HepG2 (cell line): ENCODE results near the gene TPCN2. TPM values are rescaled to one million over a fixed set of nuclear protein-coding genes. Genes with fewer than 3 reads are reported as not detected.
A peak's percentile ranks its signal among the peaks of the same experiment; 100 is the strongest.

Experiments used
- ATAC-seq: fragments of 200-7000 bp; cut with Tn5 transposase; 3 replicates; pipeline ENCODE4 v1.9.1; 2020; ENCODE audit warnings: mild to moderate bottlenecking, moderate library complexity
- BruUV-seq: library from RNA; stranded (reverse); fragments of 400-500 nt; replicated peaks from 2 replicates; lab custom pipeline; 2021; lab: Mats Ljungman, UMichigan
- CTCF ChIA-PET: fragments of 300-600 bp; formaldehyde crosslinking; extraction: SDS; loops from one replicate; lab custom pipeline; 2021; ENCODE audit warnings: low total read pairs, inconsistent platforms, low intra/inter-chr PET ratio; lab: Yijun Ruan, JAX
- POLR2A ChIA-PET: fragments of 350-600 bp; sonication (Branson Sonifier 250); formaldehyde crosslinking; loops from one replicate; lab custom pipeline; 2020; ENCODE audit warnings: antibody characterized with exemption, inconsistent platforms; lab: Yijun Ruan, JAX
- DNase-seq: peaks from one replicate; pipeline ENCODE4 v3.0.0-alpha.2; 2015; ENCODE audit warnings: low spot score
- FAIRE-seq: peaks from 3 replicates; lab custom pipeline; 2011; peaks lifted over from hg19 to GRCh38; lab: Jason Lieb, UNC
- H2AFZ ChIP-seq: one replicate; pipeline ENCODE4 v1.6.1; 2011; ENCODE audit warnings: low read length, inconsistent platforms
- H3K27ac ChIP-seq: fragments of 300-600 bp; 3 replicates; pipeline ENCODE4 v1.8.0; 2011; ENCODE audit warnings: mixed run types, mild to moderate bottlenecking, mixed read lengths, low read length, inconsistent platforms; ENCODE audit not compliant: insufficient read depth; ENCODE audit errors: extremely low read length
- H3K27me3 ChIP-seq, 2 experiments: fragments of 200-600 bp in 1 of 2; 2 replicates in 1 of 2; 3 replicates in 1 of 2; pipeline versions ENCODE4 v1.6.0 to v1.8.0; 2011; ENCODE audit warnings: low read length in 2 of 2, mild to moderate bottlenecking in 2 of 2, moderate library complexity in 2 of 2, inconsistent platforms in 1 of 2; ENCODE audit not compliant: insufficient read depth in 2 of 2, control insufficient read depth in 1 of 2
- H3K36me3 ChIP-seq, 2 experiments: fragments of 200-600 bp in 1 of 2; replicated peaks in 1 of 2; 2 replicates in 1 of 2; 3 replicates in 1 of 2; pipeline versions ENCODE4 v1.5.1 to v1.8.0; 2011; ENCODE audit warnings: low read length in 2 of 2, inconsistent platforms in 1 of 2; ENCODE audit not compliant: insufficient read depth in 2 of 2, control insufficient read depth in 1 of 2
- H3K4me1 ChIP-seq: 2 replicates; pipeline ENCODE4 v1.5.1; 2012; ENCODE audit warnings: low read length, inconsistent platforms; ENCODE audit not compliant: insufficient read depth
- H3K4me2 ChIP-seq: 2 replicates; pipeline ENCODE4 v1.6.0; 2011; ENCODE audit warnings: low read depth, low read length, inconsistent platforms
- H3K4me3 ChIP-seq, 3 experiments: fragments of 200-600 bp in 1 of 3; sonication (generic), shearing (Covaris generic) in 1 of 3; replicated peaks in 1 of 3; 2 replicates each; pipeline ENCODE4 v1.5.1; 2011 to 2016; ENCODE audit warnings: low read length in 3 of 3, inconsistent platforms in 2 of 3, low read depth in 2 of 3, mild to moderate bottlenecking in 2 of 3, control low read depth in 1 of 3, mixed read lengths in 1 of 3; ENCODE audit not compliant: insufficient read depth in 1 of 3
- H3K79me2 ChIP-seq: one replicate; pipeline ENCODE4 v1.6.1; 2011; ENCODE audit warnings: low read length, inconsistent platforms; ENCODE audit not compliant: insufficient read depth
- H3K9ac ChIP-seq: 2 replicates; pipeline ENCODE4 v1.6.0; 2011; ENCODE audit warnings: mild to moderate bottlenecking, low read depth, low read length, inconsistent platforms; ENCODE audit not compliant: insufficient read depth
- H3K9me3 ChIP-seq: 2 replicates; pipeline ENCODE4 v1.5.1; 2012; ENCODE audit warnings: mild to moderate bottlenecking, low read length
- H4K20me1 ChIP-seq: 2 replicates; pipeline ENCODE4 v1.6.0; 2011; ENCODE audit warnings: inconsistent platforms, mild to moderate bottlenecking, low read length, moderate library complexity; ENCODE audit not compliant: insufficient read depth
- CREB1 ChIP-seq, 2 experiments: fragments of 450-650 bp in 1 of 2; IDR thresholded peaks; 2 replicates each; pipeline ENCODE4 v1.6.1; 2016 to 2017; ENCODE audit warnings: control low read depth in 1 of 2, mild to moderate bottlenecking in 1 of 2, missing compliant biosample characterization in 1 of 2, missing genetic modification characterization in 1 of 2
- ETV6 ChIP-seq: sonication (generic); formaldehyde crosslinking; conservative IDR thresholded peaks from 2 replicates; pipeline ENCODE4 v1.4.0; 2020; ENCODE audit warnings: missing genetic modification reagents
- FOXK1 ChIP-seq: sonication (generic); formaldehyde crosslinking; IDR thresholded peaks from 2 replicates; pipeline ENCODE4 v1.4.0; 2020; ENCODE audit warnings: low read depth, missing genetic modification reagents, borderline replicate concordance
- POLR2AphosphoS2 ChIP-seq: IDR thresholded peaks from 2 replicates; pipeline ENCODE4 v1.6.1; 2011; ENCODE audit warnings: low read depth, low read length, improper control_type of control experiment
- TAF1 ChIP-seq: sonication (generic); formaldehyde crosslinking; IDR thresholded peaks from 2 replicates; pipeline ENCODE4 v1.4.0; 2020; ENCODE audit warnings: missing genetic modification reagents
- ZNF180 ChIP-seq: sonication (generic); formaldehyde crosslinking; IDR thresholded peaks from 2 replicates; pipeline ENCODE4 v1.4.0; 2020; ENCODE audit warnings: low read depth, missing genetic modification reagents, borderline replicate concordance
- ZNF441 ChIP-seq: sonication (generic); formaldehyde crosslinking; IDR thresholded peaks from 2 replicates; pipeline ENCODE4 v1.7.0; 2021; ENCODE audit warnings: missing genetic modification reagents, borderline replicate concordance
- ZNF768 ChIP-seq: sonication (generic); formaldehyde crosslinking; IDR thresholded peaks from 2 replicates; pipeline ENCODE4 v1.4.0; 2020; ENCODE audit warnings: missing genetic modification reagents
- WGBS: methylation state at CpG from one replicate; pipeline ENCODE4 v1.1.6; 2017; ENCODE audit warnings: low lambda C conversion rate; 5-methylcytosine and 5-hydroxymethylcytosine counted together
- in situ Hi-C: cut with HindIII; loops from 2 replicates; pipeline ENCODE4 v1.10.0; 2017; ENCODE audit warnings: low pct_unique_long_range_greater_than_20kb; ENCODE audit not compliant: extremely low pct_ligation_motif_present
- intact Hi-C: fragments of 100-400 bp; cut with micrococcal nuclease; formaldehyde crosslinking; loops from one replicate; pipeline ENCODE4 v1.10.0; 2022; ENCODE audit not compliant: unreplicated experiment
- polyA plus RNA-seq, 8 experiments: library from polyadenylated mRNA; depleted of rRNA in 3 of 8; stranded (reverse) in 7 of 8; unstranded in 1 of 8; fragments of >200 nt; fragmentation: Illumina TruSeq in 4 of 8; extraction: Trizol in 4 of 8; gene quantifications; 2 replicates each; pipeline versions ENCODE4 v1.2.1 to v1.2.3, GENCODE V29; 2011 to 2016; ENCODE audit warnings: low read depth in 4 of 8, missing spikeins in 1 of 8, mixed read lengths in 1 of 8; ENCODE audit not compliant: insufficient read depth in 1 of 8
- total RNA-seq, 5 experiments: library from RNA; depleted of rRNA; stranded (reverse); fragments of >200 nt; fragmentation: Illumina TruSeq; extraction: Trizol; gene quantifications; 2 replicates each; pipeline ENCODE4 v1.2.3, GENCODE V29; 2016; ENCODE audit warnings: low read depth in 1 of 5
- TF ChIP-seq, protein P1 (sequence below): sonication (generic); formaldehyde crosslinking; IDR thresholded peaks from 2 replicates; pipeline ENCODE4 v1.4.0; 2020; ENCODE audit warnings: missing genetic modification reagents
- TF ChIP-seq, protein P2 (sequence below): sonication (generic); formaldehyde crosslinking; IDR thresholded peaks from 2 replicates; pipeline ENCODE4 v1.5.0; 2020; ENCODE audit warnings: mild to moderate bottlenecking, missing genetic modification reagents
- TF ChIP-seq, protein P3 (sequence below): sonication (generic); formaldehyde crosslinking; IDR thresholded peaks from 2 replicates; pipeline ENCODE4 v1.8.1; 2023; ENCODE audit warnings: mild to moderate bottlenecking, inconsistent platforms, moderate library complexity, missing genetic modification reagents, borderline replicate concordance

The TPCN2 gene
- total and polyA plus RNA-seq, 2 of the 13 experiments (the other 11 are each of a cell fraction or from before 2014, with no cell fraction given) = 5.6 to 5.9 TPM

DNA sequence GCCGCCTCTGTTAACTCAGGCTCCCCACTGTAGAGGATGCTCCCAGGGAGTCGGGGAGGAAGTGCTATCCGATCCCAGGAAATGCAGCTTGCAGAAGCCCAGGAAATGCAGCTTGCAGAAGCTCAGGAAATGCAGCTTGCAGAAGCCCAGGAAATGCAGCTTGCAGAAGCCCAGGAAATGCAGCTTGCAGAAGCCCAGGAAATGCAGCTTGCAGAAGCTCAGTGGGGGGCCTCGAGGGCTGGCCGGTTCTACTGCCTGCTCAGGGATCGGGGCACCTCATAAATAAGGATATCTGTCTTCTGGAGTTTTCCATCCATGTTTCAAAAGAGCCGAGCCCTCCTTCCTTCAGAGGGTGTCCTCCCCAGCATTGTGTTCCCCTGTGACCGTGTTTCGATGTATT lies 81.9 kb downstream of the TPCN2 start:
- H2AFZ ChIP-seq = no peak overlapping the region
- CTCF ChIA-PET = no interaction called here
- in situ Hi-C loops = no loop called here
- no peak overlapping the region for H3K27ac ChIP-seq
- no TSS peak for BruUV-seq
- 20% methylated on average over 7 of the region's 9 CpGs for WGBS
- no peak overlapping the region for H3K9ac ChIP-seq
- TF ChIP-seq ZNF180 (CRISPR knock-in tag) = no peak
- TF ChIP-seq, protein P1, sequence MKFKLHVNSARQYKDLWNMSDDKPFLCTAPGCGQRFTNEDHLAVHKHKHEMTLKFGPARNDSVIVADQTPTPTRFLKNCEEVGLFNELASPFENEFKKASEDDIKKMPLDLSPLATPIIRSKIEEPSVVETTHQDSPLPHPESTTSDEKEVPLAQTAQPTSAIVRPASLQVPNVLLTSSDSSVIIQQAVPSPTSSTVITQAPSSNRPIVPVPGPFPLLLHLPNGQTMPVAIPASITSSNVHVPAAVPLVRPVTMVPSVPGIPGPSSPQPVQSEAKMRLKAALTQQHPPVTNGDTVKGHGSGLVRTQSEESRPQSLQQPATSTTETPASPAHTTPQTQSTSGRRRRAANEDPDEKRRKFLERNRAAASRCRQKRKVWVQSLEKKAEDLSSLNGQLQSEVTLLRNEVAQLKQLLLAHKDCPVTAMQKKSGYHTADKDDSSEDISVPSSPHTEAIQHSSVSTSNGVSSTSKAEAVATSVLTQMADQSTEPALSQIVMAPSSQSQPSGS (CRISPR knock-in tag) = no peak
- 0 out of 5 replicates have a peak, but pooled peaks cover 0 to 2% of the 10 kb centered on the region in 2 experiments for H3K27me3 ChIP-seq
- no peaks in the 10 kb centered on the region for H3K79me2 ChIP-seq
- FAIRE-seq (no peak), ATAC-seq (no peak), DNase-seq (no peak)
- peaks cover 5% of the 10 kb centered on the region; the same call in 1 of the 2 replicates for H3K9me3 ChIP-seq
- peaks cover 6% of the 10 kb centered on the region; the same call in 1 of the 2 replicates for H3K4me1 ChIP-seq
- POLR2A ChIA-PET = interaction anchor here (1.3 to 1.5 kb wide), 2 partner anchors 512 to 544 kb away, joined by 5 to 7 read pairs; partner anchors contain the start of gene LTO1
- H4K20me1 ChIP-seq = no peaks in the 10 kb centered on the region
- H3K4me2 ChIP-seq = no peak overlapping the region
- H3K36me3 ChIP-seq = no peaks in the 10 kb centered on the region
- intact Hi-C loops = loop anchor here (2.0 to 5.0 kb wide), 2 partner anchors 82 to 512 kb away; partner anchors contain the start of gene CCND1
- H3K4me3 ChIP-seq = no peak overlapping the region

DNA sequence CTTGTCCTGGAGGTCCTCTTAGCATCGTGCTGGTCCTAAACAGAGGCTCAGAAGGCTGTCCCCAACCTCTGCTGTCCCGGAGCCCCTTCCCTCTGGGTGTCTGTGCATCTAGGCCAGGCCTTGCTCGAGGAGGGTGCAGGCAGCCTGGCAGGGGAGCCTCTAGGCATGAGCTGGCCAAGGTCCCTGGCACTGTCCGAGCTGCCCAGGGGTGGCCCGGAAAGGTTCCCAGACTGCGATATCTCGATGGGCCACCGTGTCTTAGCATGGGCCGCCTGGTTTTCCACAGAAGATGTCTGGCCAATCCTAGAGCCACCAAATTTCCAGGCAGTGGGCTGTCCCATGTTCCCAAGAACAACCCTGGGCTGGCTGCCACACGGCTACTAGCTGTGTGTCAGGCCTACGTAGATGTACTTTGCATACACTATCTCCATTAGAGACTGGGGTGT lies 82.4 kb downstream of the TPCN2 start:
- 72% methylated on average over 6 of the region's 11 CpGs for WGBS
- TF ChIP-seq ZNF441 (CRISPR knock-in tag) = no peak
- TF ChIP-seq, protein P2, sequence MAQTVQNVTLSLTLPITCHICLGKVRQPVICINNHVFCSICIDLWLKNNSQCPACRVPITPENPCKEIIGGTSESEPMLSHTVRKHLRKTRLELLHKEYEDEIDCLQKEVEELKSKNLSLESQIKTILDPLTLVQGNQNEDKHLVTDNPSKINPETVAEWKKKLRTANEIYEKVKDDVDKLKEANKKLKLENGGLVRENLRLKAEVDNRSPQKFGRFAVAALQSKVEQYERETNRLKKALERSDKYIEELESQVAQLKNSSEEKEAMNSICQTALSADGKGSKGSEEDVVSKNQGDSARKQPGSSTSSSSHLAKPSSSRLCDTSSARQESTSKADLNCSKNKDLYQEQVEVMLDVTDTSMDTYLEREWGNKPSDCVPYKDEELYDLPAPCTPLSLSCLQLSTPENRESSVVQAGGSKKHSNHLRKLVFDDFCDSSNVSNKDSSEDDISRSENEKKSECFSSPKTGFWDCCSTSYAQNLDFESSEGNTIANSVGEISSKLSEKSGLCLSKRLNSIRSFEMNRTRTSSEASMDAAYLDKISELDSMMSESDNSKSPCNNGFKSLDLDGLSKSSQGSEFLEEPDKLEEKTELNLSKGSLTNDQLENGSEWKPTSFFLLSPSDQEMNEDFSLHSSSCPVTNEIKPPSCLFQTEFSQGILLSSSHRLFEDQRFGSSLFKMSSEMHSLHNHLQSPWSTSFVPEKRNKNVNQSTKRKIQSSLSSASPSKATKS (CRISPR knock-in tag) = no peak
- no peak for TF ChIP-seq TAF1 (CRISPR knock-in tag)
- TF ChIP-seq ZNF768 (CRISPR knock-in tag) = no peak
- no peak for TF ChIP-seq CREB1 (IDR thresholded peaks at IDR 0.05)
- TF ChIP-seq CREB1 (CRISPR knock-in tag; IDR thresholded peaks at IDR 0.05) = no peak
- TF ChIP-seq, protein P3, sequence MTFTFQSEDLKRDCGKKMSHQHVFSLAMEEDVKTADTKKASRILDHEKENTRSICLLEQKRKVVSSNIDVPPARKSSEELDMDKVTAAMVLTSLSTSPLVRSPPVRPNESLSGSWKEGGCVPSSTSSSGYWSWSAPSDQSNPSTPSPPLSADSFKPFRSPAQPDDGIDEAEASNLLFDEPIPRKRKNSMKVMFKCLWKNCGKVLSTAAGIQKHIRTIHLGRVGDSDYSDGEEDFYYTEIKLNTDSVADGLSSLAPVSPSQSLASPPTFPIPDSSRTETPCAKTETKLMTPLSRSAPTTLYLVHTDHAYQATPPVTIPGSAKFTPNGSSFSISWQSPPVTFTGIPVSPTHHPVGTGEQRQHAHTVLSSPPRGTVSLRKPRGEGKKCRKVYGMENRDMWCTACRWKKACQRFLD (CRISPR knock-in tag) = no peak
- TF ChIP-seq POLR2AphosphoS2 = no peak
- TF ChIP-seq ETV6 (CRISPR knock-in tag) = no peak
- TF ChIP-seq FOXK1 (CRISPR knock-in tag) = no peak

More for the DNA sequence above, 82.4 kb downstream of the TPCN2 start:
- ChIA-PET CTCF (interaction anchor here (1.1 to 1.7 kb wide), 4 partner anchors 30 to 512 kb away, joined by 4 to 9 read pairs (median 5); no protein-coding TSS in a partner anchor), POLR2A (interaction anchor here (1.1 to 1.6 kb wide), 5 partner anchors 25 to 544 kb away, joined by 3 to 7 read pairs (median 5); partner anchors contain the start of genes LTO1 and SMIM38)
- Histone ChIP-seq H2AFZ (no peak overlapping the region), H3K4me3 (no peak overlapping the region), H3K9ac (no peak overlapping the region), H3K27ac (no peak overlapping the region), H3K27me3 (0 out of 5 replicates have a peak, but pooled peaks cover 0 to 2% of the 10 kb centered on the region in 2 experiments), H3K79me2 (no peaks in the 10 kb centered on the region), H4K20me1 (no peaks in the 10 kb centered on the region), H3K9me3 (peaks cover 5% of the 10 kb centered on the region; the same call in 1 of the 2 replicates), H3K36me3 (no peaks in the 10 kb centered on the region), H3K4me2 (no peak overlapping the region), H3K4me1 (peaks cover 6% of the 10 kb centered on the region; the same call in 1 of the 2 replicates)
- BruUV-seq = no TSS peak
- ATAC-seq (peak; percentile 39), DNase-seq (no peak), FAIRE-seq (no peak)
- in situ Hi-C loops = no loop called here
- intact Hi-C loops = loop anchor here (2.0 to 5.0 kb wide), 2 partner anchors 82 to 511 kb away; partner anchors contain the start of gene CCND1
